DMS53 treated with DMSO at 0.1 percent for 48 hours (cell line): Measurements from ENCODE around the gene IFT20.
A peak's percentile ranks its signal among the peaks of the same experiment; 100 is the strongest.
"Not testable (repeated sequence)": the region's sequence is repeated elsewhere in the genome, so short reads cannot be mapped to it uniquely, and the experiment has no call there.

ENCODE experiments used
- DNase-seq: peaks from one replicate; lab custom pipeline; 2025; ENCODE audit not compliant: unreplicated experiment; lab: John Stamatoyannopoulos, UW

IFT20 gene

DNA sequence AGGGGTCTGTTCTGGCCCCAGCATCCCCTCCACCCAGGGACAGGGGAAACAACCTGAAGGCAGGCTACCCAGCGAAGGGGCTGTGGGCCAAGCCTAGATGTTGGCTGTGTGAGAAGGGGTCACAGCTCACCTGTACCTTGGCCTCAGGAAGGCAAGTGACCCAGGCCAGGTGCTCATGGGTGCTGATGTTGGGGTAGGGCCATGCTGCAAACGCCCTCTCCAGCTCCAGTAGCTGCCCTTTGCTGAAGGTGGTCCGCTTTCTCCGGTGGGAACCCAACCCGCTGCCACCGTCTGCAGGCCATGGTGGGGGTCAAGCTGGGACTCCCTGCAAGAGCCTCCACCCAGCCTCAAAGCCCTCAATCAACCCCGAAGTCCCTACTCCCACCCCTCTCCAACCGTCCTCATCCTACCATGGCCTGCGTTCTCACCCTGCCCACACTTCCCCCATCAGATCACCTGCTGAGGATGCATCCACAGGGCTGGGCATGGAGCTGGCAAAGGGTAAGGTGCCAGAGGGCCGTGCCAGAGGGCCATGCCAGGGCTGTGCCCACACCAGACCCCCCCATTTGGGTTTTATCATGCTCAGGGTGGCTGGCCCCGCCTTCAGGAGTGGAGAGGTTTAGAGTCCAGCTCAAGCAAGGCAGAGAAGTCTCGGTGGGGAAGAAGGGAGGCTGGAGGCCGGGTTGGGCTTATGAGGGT is 29.5 kb upstream of the IFT20 start, which contains the start of gene SEBOX:
TSS of gene SEBOX (minus strand) at position 535 of the 699 bp plus-strand sequence. CDS start at position 487, 48 bp downstream.
- DNase-seq = no peak

DNA sequence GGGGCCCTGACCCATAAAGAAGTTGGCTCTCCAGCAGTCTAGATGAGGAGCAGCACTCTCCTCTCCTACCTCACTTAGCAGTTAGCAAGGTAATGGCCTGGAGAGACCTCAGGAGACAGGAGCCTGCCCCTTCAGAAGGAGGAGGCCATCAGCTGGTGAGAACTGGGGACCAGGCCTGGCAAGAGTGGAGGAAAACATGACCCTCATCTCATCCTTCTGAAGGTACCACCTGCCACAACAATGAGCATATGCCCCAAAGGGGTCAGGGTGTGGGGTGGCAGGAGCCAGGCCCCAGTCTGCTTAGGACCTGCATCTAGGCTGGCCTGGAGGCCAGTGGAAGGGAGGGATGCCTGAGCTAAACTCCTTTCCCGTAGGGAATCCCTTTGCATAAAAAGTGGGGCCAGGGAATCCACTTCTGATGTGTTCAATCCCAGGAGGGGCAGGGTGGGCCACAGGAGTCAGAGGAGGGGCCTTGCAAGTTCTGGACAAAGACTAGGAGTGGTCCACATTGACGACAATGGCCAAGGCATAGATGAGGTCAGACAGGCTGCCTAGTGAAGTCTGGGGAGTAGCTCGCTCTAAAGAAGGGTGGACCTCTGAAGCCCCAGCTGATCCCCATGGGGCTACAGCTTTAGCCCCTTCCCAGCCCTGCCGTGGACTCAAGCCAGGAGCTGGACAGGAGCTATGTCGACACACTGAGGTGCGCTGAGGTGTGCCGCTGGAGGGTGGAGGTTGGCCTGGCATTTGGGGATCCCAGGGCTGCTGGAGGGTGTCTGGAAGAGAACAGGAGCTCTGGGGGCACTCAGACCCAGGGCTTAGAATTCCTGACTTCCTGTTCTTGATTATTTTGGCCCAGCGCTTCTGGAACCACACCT is 28.7 kb upstream of the IFT20 start:
- DNase-seq = no peak

GRCh38 chr17:28363186-28363585 is 27.9 kb upstream of the IFT20 start:
- DNase-seq = no peak

GRCh38 chr17:28357901-28358197 is 22.6 kb upstream of the IFT20 start:
- no peak for DNase-seq

- DNase-seq = peak; percentile 72
Observed at GRCh38 chr17:28357061-28357900, 22.0 kb upstream of the IFT20 start, which contains the start of gene POLDIP2. Gene POLDIP2 (minus strand): TSS chr17:28357527. CDS start chr17:28357448, 79 bp downstream.

GRCh38 chr17:28350271-28350670 is 15.0 kb upstream of the IFT20 start:
- no peak for DNase-seq

DNA sequence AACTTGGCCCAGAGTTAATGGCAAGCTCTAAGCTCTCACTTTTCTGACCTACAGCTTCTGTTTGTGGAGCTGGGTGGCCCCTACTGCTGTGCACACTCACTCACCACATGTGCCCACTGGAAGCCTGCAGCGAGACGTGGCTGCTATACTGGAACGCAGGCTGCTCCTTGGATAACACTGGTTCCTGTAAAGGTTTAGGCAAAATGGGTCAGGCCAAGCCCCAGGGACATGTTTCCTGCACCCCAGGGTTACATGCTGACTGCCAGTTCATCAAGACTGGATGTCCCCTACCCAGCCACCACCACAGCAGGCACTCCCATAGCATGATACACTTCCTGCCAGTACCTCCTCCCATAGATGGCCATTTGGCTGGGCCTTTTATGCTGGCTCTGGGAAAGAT is 13.7 kb upstream of the IFT20 start:
- DNase-seq = no peak

DNA sequence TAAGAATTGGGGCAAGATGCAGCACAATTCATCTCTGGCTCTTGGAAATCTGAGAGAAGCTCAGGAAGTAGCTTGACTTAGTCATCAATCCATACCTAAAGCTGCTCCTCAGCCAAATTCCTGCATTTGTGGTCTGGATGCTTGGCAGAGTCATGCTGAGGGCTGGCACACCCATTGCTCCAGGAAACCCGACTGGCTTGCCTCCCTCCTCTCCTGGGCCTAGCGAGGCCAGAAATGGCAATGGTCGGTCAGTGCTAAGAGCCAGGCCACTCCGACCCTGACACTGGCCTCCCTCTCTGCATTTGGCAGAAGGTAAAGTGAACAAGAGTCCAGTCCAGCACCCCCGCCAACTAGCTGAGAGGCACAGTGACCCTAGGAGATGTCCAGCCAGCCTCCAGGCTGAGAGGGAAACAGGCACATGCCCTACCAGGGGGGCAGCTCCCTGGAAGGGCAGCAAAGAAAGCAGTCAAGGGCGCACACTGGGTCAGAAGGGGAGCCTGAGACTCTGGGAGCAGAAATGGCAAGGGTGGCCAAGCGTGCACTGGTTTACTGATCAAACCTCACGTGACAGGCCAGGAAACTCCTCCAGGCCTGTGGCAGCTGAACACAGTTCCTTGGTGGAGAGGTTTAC is 12.1 kb upstream of the IFT20 start:
- DNase-seq = no peak

- DNase-seq = no peak
Observed at GRCh38 chr17:28346746-28347246, 11.5 kb upstream of the IFT20 start.

DNA sequence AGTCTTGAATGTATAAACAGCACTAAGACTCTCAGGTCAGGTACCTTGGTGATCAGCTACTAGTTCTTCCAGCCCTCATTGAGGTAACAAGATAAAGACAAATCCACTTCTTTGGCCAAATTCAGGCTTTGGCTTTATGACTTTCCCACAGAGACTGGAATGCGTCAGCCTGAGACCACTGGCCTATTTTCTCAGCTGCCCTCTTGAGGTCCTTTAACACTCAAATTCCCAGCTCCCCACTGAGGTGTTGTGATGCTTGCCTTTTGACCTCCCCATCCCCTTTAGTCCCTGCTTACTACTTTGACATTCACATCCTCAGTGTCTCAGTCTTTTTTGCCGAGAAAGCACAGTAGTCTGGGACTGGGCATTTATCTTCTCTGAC is 10.9 kb upstream of the IFT20 start:
- no peak for DNase-seq

DNA sequence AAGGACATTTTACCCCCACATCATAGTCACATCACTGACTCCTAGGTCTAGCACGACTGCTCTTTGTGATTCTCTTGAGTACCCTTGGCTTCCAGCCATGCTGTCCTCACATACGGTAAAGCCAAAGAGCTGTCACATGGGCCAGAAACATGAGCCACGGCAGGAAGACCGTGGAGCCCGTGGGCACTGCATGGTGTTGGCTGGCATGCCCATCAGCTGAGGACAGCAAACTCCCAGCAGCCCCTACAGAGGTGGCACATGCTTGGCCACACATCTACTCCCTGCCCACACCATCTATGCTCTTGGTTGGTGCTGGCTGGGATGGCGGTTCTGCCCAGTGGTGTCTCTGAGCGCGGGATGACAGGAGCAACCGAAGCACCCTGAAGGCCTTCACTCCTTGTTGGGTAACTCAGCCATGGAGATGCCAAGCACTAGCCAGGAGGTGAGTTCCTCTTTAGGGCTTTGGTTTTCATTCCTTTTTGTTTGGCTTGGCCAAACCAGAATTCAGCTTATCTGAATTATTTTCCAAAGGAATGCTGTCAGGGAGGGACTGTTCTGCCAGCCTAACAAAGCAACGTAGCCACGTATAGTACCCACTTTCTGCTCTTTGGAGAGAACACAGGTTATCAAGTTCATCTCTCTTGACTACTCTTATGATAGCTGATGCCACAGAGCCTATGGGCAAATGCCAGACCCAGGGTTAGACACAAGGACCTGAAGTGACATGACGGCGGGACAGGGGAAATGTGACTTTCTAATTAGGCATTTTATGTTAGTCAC is 10.3 kb upstream of the IFT20 start:
- no peak for DNase-seq

- DNase-seq = no peak
Observed at GRCh38 chr17:28344435-28344901, 9.2 kb upstream of the IFT20 start.

DNA sequence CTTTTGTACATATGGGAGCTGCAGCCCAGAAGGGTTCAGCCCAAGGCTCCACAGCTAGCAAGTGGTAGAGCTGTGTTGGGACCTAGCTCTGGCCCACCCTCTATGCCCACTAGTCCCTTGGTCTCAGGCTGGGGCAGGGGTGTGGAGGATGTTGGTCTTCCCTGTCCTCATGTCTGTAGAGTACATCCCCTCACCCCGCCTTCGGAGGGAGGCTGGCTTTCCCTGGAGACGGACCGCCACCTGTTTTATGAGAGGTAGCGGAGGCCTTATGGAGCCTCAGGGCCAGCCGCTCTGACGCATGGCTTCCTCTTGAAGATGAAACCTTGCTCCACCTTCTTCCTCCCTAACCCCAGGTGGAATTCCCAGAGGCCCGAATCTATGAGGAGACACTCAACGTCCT is 8.7 kb upstream of the IFT20 start:
- no peak for DNase-seq

DNA sequence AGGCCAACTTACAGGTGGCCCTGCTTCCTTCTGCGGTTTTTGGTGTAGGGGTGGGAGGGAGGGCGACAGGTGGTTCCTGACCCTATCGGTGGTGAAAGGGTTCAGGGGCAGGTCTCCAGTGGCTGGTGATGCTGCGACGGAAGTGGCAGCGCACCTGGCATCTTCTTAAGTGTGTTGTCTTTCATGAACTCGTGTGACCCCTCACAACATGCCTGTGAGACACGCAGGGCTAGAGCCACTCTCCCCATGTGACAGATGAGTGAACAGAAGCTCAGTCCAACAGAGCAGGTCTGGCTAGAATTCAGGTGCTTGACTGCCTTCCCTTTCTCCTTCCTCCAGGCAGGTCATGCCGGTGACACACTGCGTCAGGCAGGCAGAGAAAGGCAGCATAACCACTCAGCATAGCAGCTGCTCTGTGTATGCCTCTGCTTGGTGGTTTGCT is 8.2 kb upstream of the IFT20 start:
- no peak for DNase-seq

GRCh38 chr17:28342313-28342712 is 7.0 kb upstream of the IFT20 start:
- no peak for DNase-seq

- no peak for DNase-seq
Observed at GRCh38 chr17:28341516-28341915, 6.2 kb upstream of the IFT20 start.

DNA sequence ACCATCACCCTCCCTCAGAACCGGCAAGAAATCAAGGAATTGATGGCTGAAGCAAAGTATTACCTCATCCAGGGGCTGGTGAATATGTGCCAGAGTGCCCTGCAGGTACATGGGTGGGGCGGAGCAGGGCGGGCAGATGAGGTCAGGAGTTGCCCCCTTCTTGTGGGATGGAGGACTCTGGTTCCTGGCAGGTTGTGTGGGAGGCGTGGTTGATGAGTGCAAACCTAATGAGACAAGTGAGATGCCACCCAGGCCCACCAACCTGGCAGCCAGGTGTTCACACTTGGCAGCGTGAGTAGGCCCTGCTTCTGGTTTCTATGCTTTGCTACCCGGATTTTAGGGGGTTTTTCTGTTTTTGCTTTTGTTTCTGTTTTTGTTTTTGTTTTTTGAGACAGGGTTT is 5.1 kb upstream of the IFT20 start:
- DNase-seq = no peak

DNA sequence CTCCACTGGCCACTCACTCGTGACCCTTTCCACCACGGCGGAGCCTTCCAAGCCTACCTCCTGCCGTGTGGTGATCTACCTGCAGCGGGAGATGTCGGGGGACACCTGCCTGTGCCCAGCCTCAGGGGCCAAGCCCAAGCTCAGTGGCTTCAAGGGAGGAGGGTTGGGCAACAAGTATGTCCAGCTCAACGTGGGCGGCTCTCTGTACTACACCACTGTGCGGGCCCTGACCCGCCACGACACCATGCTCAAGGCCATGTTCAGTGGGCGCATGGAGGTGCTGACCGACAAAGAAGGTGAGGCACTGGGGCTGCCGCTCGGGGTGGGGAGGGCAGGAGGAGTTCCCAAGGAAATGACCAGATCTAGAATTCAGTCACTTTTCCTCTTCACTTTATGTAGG is 4.2 kb upstream of the IFT20 start:
- no peak for DNase-seq

DNA sequence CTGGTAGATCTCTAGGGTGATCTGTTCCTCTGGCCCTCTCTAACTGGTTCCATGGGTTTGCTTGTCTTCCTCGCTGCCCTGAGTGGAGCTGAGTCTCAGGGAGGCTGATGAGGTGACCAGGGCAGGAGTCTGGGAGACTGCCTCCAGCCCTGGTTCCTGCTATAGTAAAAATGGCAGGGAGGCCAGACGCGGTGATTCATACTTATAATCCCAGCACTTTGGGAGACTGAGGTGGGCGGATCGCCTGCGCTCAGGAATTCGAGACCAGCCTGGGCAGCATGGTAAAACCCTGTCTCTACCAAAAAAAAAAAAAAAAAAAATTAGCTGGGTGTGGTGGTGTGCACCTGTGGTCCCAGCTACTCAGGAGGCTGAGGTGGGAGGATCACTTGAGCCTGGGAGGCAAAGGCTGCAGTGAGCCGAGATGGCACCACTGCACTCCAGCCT is 3.5 kb upstream of the IFT20 start:
- DNase-seq = not testable (repeated sequence)
